Body of pancreas (tissue), 4 donors: Measurements from ENCODE around the gene CHD6. TPM values are rescaled to one million over a fixed set of nuclear protein-coding genes. Genes with fewer than 3 reads are reported as not detected.

Experiments used
- ATAC-seq: fragments of 150-250 bp; one replicate; pipeline ENCODE4 v1.9.1; 2016
- DNase-seq, 4 donors: peaks; one replicate each; pipeline ENCODE4 v3.0.0-alpha.2; 2019
- H3K27ac ChIP-seq, 4 donors: fragments of 200-600 bp; sonication (generic); 1 replicate in 3 of 4; 2 replicates in 1 of 4; pipeline versions ENCODE4 v1.5.1 to v1.6.1; 2016 to 2019; ENCODE audit warnings: mild to moderate bottlenecking in 1 of 4, mixed read lengths in 1 of 4, moderate library complexity in 1 of 4
- H3K27me3 ChIP-seq, 2 donors: fragments of 200-600 bp; sonication (generic); one replicate each; pipeline ENCODE4 v1.6.0; 2016; ENCODE audit warnings: mild to moderate bottlenecking in 1 of 2
- H3K36me3 ChIP-seq, 2 donors: fragments of 200-600 bp; sonication (generic); replicated peaks in 1 of 2; 2 replicates each; pipeline ENCODE4 v1.5.1; 2016; ENCODE audit warnings: low read depth in 2 of 2; ENCODE audit not compliant: insufficient read depth in 1 of 2
- H3K4me1 ChIP-seq: fragments of 200-600 bp; sonication (generic); one replicate; pipeline ENCODE4 v1.6.0; 2016
- H3K4me3 ChIP-seq, 2 donors: fragments of 200-600 bp; sonication (generic); 1 replicate in 1 of 2; 2 replicates in 1 of 2; pipeline ENCODE4 v1.5.1; 2016 to 2019
- H3K9me3 ChIP-seq, 3 donors: fragments of 200-600 bp; sonication (generic); 1 replicate in 2 of 3; 2 replicates in 1 of 3; pipeline ENCODE4 v1.5.1; 2016
- POLR2A ChIP-seq, 3 donors: fragments of 450-650 bp; IDR thresholded peaks; one replicate each; pipeline ENCODE4 v1.6.1; 2016; ENCODE audit warnings: antibody characterized with exemption in 3 of 3, mild to moderate bottlenecking in 2 of 3
- WGBS, 2 donors: methylation state at CpG; one replicate each; pipeline ENCODE4 v1.1.5; 2017; 5-methylcytosine and 5-hydroxymethylcytosine counted together
- intact Hi-C: fragments of 100-400 bp; cut with DNase I; formaldehyde crosslinking; loops from one replicate; pipeline ENCODE4 v1.15.1; 2023
- total RNA-seq, 2 donors: library from RNA; depleted of rRNA; stranded (reverse); fragments of >200 nt; gene quantifications; one replicate each; pipeline ENCODE4 v1.1.0, GENCODE V29; 2016
- TF ChIP-seq, protein P1 (sequence below), 7 experiments: fragments of 450-650 bp in 4 of 7; fragments of 200-600 bp in 3 of 7; sonication (generic) in 3 of 7; IDR thresholded peaks; one replicate each; pipeline ENCODE4 v1.5.1; 2016 to 2019; ENCODE audit warnings: antibody characterized with exemption in 7 of 7

The CHD6 gene
- total RNA-seq, 2 donors from 2014 or later, result 21.8 to 43.5 TPM

DNA sequence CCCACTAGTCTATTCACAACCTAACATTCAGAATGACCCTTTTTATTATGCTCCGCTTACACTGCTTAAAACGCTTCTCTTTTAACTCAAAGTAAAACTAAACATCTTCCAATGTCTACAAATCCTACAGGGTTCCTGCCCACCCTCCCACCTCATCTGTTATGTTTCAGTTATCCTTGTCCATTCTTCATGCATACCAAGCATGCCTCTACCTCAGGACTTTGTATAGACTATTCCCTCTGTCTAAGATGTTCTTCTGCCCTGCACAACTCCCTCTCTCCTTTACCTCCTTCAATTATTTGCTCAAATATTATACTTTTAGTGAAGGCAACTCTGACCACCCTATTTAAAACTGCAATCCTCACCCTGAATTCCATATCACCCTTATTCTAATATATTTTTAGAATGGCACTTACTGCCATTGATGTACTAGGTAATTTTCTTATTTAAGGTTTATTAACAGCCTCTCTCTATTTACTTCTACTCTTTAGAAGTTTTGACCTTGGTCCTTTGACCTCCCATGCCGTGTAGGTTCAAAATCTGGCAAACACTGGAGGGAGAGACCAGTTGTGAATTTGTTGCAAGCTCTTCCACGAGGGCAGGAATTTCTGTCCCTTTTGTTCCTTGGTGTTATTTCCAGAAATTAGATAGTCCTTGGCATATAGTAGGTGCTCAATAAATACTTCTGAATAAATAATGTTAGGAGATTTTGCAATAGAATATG lies 111.8 kb downstream of the CHD6 start:
- Histone ChIP-seq H3K27ac (no peak overlapping the region), H3K27me3 (no peaks in the 10 kb centered on the region), H3K9me3 (no peaks in the 10 kb centered on the region), H3K4me1 (peaks cover 31% of the 10 kb centered on the region), H3K4me3 (no peak overlapping the region), H3K36me3 (no peaks in the 10 kb centered on the region)
- no peak for DNase-seq
- intact Hi-C loops, result no loop called here
- no peak for ATAC-seq
- TF ChIP-seq POLR2A (IDR thresholded peaks at IDR 0.05), result no peak
- TF ChIP-seq, protein P1, sequence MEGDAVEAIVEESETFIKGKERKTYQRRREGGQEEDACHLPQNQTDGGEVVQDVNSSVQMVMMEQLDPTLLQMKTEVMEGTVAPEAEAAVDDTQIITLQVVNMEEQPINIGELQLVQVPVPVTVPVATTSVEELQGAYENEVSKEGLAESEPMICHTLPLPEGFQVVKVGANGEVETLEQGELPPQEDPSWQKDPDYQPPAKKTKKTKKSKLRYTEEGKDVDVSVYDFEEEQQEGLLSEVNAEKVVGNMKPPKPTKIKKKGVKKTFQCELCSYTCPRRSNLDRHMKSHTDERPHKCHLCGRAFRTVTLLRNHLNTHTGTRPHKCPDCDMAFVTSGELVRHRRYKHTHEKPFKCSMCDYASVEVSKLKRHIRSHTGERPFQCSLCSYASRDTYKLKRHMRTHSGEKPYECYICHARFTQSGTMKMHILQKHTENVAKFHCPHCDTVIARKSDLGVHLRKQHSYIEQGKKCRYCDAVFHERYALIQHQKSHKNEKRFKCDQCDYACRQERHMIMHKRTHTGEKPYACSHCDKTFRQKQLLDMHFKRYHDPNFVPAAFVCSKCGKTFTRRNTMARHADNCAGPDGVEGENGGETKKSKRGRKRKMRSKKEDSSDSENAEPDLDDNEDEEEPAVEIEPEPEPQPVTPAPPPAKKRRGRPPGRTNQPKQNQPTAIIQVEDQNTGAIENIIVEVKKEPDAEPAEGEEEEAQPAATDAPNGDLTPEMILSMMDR (IDR thresholded peaks at IDR 0.05), result no peak
- 83 to 84% methylated on average over 4 of the region's 4 CpGs for WGBS, 2 donors

DNA sequence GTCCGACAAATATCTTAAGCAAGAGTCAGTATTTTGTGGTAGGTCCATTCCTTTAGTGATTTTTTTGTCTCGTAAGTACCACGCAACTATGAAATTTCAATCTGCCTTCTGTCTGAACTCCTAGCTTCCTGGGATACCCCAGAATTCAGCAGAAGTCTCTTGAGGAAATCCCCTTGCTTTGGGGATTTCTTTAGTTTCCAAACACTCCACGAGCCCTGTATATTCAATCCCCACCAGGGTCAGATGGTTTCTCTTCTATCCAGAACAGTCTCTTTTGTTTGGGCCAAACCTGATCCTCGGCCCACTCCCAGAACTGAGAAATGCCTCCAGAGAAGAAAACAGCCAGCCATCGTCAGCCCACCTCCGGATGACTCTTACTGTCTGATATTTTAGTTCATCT lies 113.0 kb downstream of the CHD6 start:
- Histone ChIP-seq H3K27me3 (no peaks in the 10 kb centered on the region), H3K4me3 (no peak overlapping the region), H3K36me3 (no peaks in the 10 kb centered on the region), H3K27ac (no peak overlapping the region), H3K4me1 (peaks cover 25% of the 10 kb centered on the region), H3K9me3 (no peaks in the 10 kb centered on the region)
- ATAC-seq, result no peak
- TF ChIP-seq, protein P1 (IDR thresholded peaks at IDR 0.05), result no peak
- no peak for TF ChIP-seq POLR2A (IDR thresholded peaks at IDR 0.05)
- intact Hi-C loops, result no loop called here
- WGBS, 2 donors, result 91 to 92% methylated on average over 7 of the region's 7 CpGs
- no peak for DNase-seq

DNA sequence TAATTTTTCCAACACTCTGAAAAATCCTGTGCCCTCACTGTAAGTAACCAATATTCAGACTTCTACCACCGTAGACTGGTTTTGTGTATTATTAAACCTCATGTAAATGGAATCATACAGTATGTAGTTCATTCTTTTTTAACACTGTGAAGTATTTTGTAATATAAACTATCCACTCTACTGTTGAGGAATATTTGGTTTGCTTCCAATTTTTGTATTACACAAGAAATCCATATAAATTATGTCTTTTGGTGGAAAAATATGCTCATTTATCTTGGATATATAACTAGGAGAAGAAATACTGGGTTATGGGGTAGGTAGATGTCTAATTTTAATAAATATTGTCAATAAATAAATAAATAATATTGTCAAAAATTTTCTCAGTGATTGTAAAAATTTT lies 116.8 kb downstream of the CHD6 start:
- ATAC-seq, result no peak
- Histone ChIP-seq H3K4me3 (no peak overlapping the region), H3K4me1 (no peaks in the 10 kb centered on the region), H3K9me3 (no peaks in the 10 kb centered on the region), H3K27me3 (no peaks in the 10 kb centered on the region), H3K36me3 (no peaks in the 10 kb centered on the region), H3K27ac (no peak overlapping the region)
- no peak for TF ChIP-seq POLR2A (IDR thresholded peaks at IDR 0.05)
- TF ChIP-seq, protein P1 (IDR thresholded peaks at IDR 0.05), result no peak
- 66 to 96% methylated on average over 1 of the region's 1 CpG for WGBS, 2 donors
- no peak for DNase-seq
- intact Hi-C loops, result no loop called here

DNA sequence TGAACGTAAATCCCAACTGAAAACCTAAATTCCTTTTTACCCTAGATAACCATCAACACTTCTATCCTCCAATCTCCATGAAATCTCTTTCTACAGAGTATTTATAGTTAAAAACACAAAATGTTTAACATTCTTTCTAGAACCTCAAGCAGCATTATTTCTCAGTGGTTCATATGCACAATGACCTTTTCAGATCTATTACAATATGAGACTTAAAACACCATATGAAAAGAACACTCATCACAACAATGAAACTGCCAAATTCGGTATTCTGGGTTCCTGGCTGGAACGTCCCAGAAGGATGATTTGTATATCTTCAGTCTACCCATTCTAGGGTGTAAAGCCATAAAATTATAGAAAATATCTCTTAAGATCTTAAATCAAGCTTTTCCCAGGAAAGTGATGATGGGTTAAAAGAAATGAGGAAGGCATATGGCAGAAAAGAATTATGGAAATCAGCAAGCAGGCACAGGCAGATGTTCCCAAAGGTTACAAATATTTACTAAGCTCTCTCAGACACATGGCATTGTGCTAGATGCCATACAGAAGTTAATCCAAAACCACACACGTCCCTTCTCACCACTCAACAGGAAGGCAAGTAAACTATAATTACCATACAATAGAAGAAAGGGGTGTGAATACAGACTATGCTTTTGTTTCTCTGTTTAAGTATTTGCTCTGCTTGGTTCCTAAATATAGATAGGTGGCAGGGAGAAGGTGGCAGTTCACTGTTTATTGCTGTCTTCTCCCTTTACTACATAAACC lies 118.0 kb downstream of the CHD6 start:
- DNase-seq, result no peak
- H3K27me3 ChIP-seq, result no peaks in the 10 kb centered on the region
- intact Hi-C loops, result no loop called here
- ATAC-seq, result no peak
- TF ChIP-seq, protein P1 (IDR thresholded peaks at IDR 0.05), result no peak
- TF ChIP-seq POLR2A (IDR thresholded peaks at IDR 0.05), result no peak
- no peaks in the 10 kb centered on the region for H3K36me3 ChIP-seq
- no peak overlapping the region for H3K27ac ChIP-seq
- no peak overlapping the region for H3K4me3 ChIP-seq
- no peaks in the 10 kb centered on the region for H3K9me3 ChIP-seq
- 75 to 84% methylated on average over 4 of the region's 4 CpGs for WGBS, 2 donors
- H3K4me1 ChIP-seq, result no peaks in the 10 kb centered on the region
